MV-4-11 (cell line): ENCODE measurements around the gene TMBIM1.

Experiments used
- DNase-seq: peaks from one replicate; lab custom pipeline; 2025; lab: John Stamatoyannopoulos, UW

Gene TMBIM1, protein sequence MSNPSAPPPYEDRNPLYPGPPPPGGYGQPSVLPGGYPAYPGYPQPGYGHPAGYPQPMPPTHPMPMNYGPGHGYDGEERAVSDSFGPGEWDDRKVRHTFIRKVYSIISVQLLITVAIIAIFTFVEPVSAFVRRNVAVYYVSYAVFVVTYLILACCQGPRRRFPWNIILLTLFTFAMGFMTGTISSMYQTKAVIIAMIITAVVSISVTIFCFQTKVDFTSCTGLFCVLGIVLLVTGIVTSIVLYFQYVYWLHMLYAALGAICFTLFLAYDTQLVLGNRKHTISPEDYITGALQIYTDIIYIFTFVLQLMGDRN

DNA sequence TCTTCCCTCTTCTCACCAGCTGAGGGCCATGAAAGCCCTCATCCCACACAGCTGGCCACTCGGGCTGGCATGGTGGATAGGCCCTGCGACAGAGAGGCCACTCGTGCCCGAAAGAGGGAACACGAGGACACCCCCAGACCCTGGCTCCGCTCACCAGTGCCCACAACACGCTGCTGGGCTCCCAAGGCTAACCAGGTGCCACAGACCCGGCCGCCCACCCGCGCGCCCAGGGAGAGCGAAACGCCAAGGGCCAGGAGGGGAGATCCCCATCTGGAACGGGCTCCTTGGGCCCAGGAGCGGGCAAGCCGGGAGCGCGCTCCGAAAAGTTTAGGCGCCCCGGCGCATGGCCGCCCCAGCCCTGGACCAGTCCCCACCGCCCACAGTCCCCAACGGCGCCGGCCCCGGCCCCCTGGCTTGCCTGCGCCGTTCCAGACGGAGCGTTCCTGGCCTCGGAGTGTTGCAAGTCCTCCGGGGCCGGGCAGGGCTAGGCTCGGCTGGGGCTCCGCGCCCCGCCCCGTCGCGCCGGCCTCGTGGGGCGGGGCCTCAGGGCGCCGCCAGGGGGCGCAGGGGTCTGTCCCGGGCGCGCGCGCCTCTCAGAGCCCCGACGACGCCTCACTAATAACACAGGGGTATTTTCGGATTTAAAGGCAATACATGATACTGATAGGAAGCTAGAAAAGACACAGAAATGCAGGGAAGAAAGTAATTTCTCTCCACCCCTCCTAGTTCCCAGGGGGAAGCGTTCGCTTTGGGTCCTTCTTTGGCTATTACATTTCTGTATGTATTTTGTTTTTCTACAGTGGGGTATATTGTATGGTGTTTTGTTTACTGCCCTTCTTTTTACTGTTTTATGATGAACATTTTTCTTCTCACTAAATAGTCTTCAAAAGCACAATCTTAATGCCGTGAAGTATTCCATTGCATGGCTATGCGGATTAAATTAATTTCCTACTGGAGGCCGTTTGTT is at the start of gene TMBIM1:
TSS of gene TMBIM1 (minus strand) at position 456 of the 967 bp plus-strand sequence. CDS start 10,362 bp downstream, outside the sequence.
- peak; percentile 51 for DNase-seq

DNA sequence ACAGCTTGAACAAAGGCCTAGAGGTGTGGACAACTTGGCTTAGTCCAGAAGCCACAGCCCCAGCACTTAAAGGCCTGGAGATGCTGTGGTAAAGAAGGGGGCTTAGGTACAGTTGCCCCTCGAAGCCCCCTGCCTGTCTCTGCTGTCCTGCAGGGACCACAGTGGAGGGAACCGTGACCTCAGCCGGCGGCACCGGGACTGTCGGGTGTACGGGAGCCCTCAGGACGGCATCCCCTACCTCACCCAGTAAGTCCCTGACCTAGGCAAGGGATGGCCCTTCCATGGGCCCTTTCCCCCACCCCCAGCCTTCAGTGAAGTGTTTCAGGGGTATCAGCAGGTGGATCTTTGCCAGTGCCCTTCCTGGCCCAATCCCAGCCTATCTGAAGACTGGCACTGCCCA is 49.1 kb upstream of the TMBIM1 start:
- DNase-seq = no peak

DNA sequence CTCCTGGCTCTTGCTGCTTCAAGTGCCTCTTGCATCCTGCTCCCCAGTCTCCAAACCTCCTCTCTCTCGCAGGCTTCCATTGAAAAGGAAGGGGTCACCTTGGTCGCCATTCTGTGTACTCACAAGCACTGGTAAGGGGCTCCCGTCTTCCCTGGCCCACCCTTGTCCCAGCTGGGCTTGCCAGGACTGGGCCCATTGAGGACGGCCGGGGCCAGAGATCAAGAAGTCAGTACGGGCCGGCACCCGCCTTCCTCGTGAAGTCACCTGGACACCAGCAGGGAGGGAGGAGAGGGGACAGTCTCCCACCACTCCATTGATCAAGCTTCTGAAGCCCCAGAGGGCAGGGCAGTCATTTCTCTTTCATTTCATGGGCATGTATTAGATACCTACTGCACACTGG is 48.4 kb upstream of the TMBIM1 start:
- DNase-seq = no peak

DNA sequence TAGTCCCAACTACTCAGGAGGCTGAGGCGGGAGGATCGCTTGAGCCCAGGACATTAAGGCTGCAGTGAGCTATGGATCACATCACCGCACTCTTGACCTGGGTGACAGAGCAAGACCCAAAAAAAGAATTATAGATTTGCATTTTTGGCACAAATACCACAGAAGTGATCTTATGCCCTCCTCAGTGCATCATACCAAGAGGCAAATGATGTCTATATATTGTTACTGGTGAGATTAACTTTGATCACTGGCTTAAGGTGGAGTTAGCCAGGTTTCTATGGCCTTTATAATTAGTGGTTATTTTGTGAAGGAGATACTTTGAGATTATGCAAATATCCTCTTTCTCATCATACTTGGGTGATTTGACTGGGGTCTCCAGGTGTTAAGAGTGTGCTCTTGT is 42.2 kb upstream of the TMBIM1 start:
- no peak for DNase-seq

DNA sequence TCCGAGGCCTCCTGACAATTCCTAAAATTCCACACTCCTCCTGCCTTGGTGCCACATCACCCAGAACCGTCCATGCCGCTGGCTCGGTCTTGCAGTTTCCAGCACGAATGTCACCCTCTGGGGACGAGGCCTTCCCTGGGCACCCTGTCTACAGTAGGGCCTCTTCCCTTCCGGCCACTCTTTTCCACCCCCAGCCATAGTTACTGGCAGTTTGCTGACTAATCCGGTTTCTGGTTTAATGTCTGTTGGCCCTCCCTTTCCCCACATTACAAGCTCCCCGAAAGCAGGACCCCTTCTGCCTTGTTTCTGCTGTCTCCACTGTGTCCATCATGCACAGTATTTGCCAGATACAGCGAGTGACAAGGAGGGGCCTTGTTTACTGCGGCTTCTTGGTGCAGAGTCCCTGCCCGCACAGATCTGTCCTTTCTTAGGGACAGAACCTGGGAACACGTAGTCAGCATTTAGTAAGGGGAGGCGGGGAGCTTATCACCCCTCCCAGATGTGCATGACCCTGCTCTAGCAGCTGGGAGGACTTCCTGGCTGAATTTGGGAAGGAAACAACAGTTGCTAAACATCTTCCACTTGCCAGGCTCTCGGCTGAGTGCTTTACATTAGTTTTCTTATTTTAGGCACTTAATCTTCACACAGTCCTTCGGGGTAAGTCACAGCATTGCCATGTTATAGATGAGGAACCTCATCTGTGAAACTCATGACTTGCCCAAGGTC is 40.8 kb upstream of the TMBIM1 start:
- peak; percentile 96 for DNase-seq

DNA sequence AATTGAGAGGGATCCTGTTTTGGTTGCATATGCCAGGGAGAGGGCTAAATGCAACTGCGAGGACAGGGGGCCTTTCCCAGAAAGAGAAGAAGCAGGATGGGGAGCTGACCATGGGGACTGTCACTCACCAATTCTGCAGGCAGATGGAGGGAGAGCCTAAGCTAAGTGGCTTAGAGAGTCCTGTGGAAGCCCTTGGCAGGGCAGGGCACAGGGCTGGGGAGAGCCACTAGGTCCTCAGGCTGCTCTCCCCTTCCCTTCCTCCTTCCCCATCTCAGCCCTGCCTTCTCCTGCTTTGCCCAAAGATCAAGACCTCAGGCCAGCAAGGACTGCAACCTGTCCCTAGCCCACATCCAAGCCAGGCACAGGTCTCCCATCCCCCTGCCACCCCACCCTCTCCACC is 40.0 kb upstream of the TMBIM1 start:
- no peak for DNase-seq

DNA sequence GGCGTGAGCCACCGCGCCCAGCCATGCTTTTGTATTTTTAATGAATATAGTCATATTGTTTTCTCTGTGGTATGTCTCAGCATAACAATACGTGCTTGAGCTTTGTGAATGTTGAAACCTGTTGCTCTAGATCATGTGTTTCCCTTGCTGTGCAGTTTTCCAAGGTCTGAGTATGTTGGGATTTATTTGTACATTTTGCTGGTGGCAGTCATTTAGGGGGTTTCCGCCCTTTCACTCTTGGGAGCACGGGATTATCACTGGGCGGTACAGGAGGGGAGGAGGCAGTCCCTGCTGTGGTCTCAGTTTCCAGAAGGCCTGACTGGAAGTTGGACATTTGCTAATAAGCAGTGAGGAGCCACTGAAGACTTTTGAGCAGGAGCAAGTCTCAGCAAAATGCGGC is 39.4 kb upstream of the TMBIM1 start:
- DNase-seq = no peak

DNA sequence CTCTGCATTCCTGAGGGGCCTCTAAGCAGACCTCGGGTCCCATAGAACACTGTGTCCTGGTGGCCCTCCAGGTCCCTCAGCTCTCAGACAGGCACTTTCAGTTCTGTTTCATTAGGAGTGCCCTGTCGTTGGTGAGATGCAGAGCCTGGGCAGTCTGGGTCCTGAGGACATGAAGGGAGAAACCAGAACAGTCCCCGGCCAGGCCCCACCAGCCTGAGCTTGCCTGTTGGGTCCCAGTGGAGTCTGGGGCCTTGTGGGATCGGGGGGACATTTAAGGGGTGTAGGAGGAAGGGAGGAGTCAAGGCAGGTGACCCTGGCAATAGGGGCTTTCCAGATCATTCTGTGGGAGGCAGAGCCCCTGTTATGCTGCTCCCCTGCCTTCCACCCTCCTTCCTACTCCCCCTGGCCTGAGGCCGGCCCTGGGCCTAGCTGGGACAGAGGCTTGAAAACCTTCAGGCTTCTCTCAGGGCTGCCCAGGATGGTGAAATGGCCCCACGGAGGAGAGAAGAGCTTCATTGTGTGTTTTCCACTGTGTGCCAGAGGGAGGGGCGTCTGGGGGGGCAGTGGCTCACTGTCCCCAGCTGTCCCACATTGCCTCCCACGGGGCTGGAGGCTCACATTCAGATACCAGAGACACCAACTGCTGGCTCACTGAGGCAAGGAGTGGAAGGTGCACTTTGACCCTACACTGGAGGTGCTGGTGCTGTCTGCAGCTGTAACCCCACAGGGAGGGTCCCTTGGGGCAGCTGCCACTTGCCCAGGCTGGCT is 37.7 kb upstream of the TMBIM1 start:
- DNase-seq = no peak

DNA sequence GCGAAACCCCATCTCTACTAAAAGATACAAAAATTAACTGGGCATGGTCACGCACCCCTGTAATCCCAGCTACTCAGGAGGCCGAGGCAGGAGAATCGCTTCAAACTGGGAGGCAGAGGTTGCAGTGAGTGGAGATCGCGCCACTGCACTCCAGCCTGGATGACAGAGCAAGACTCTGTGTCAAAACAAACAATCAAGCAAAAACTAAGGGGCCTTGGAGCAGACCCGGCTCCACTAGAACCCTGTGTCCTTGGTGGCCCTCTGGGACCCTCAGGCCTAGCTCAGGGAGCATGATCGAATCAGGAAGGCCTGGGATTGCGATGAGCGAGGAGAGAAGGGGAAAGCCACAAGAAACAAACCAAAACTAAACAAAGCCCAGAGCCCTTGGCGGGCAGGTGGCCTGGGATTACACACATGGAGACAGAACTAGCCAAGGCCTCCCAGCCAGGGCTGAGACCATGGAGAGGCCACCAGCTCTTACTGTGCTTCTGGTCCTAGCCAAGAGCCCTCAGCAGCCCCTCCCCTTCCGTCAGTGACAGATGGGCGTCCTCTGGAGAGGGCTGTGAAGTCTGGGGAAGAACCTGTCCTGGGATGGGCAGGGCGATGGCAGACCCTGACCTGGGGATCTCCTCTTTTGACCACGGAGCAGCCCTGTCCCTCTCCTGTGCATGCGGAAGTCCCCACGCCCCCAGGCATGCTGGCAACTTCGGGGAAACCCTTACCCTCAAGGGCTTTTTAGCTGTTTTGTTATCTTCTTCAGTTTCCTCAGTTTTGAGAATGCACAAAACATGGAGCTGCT is 36.9 kb upstream of the TMBIM1 start:
- no peak for DNase-seq

DNA sequence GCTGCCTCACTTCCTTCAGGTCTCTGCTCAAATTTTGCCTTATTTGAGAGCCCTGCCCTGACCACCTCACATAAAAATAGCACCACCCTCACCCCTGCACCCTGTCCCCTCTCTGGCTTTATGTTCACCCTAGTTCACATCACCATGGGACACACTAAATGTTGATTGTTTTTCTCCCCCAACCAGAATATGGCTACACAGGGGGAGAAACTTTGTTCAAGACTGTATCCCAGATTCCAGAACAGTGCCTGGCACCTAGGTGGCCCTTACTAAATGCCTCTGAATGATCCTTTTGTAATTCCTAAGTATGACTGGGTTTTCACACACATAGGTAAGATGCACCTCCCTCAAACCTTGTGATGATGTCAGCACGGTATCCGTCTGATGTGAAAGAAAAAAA is 36.0 kb upstream of the TMBIM1 start:
- no peak for DNase-seq

DNA sequence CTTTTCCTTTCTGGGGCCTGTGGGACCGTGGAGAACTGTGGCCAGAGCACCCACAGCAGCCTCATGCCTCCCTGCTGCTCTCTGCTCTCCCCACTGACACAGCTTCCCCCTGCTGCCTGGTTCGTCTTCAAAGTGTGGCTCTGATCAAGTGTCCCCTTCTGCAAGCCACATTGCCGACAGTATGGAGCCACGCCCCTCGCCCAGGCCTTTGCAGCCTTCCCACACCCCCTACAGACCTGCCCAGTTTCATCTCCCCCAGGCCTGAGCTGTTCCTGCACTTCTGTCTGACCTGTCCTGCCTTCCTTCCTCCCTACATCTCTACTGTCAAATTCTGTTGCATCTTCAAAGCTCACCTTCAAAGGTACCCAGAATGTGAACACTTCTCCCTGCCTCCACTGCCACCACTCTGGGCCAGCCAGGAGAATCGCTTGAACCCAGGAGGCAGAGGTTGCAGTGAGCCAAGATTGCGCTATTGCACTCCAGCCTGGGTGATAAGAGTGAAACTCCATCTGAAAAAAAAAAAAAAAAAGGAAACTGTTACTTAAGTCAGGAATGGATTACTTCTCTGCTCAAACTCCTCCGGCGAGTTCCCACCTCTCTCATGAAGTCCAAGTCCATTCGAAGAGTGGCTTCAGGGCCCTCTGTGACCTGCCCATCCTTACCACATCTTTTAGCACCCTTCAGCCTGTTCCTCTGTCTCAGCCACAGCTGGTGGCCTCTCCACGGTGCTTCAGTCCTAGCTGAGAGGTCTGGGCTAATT is 35.3 kb upstream of the TMBIM1 start:
- peak; percentile 58 for DNase-seq

DNA sequence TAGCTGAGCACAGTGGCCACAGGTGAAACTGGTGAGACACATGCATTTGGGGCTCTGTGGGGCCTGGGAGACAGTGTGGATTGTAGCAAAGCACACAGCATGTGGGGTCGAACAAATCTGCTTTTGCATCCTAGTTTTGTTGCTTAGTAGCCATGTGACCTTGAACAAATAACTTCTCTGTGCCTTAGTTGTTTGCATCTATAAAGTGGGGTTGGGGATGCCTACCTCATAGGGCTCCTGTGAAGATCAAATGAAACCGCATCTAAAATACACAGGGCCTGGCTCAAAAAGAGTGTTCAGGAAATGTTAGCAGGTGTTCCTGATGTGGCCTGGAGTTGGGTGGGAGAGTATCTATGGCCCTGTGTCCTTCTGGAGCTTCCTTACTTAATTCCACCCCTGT is 34.0 kb upstream of the TMBIM1 start:
- DNase-seq = no peak

DNA sequence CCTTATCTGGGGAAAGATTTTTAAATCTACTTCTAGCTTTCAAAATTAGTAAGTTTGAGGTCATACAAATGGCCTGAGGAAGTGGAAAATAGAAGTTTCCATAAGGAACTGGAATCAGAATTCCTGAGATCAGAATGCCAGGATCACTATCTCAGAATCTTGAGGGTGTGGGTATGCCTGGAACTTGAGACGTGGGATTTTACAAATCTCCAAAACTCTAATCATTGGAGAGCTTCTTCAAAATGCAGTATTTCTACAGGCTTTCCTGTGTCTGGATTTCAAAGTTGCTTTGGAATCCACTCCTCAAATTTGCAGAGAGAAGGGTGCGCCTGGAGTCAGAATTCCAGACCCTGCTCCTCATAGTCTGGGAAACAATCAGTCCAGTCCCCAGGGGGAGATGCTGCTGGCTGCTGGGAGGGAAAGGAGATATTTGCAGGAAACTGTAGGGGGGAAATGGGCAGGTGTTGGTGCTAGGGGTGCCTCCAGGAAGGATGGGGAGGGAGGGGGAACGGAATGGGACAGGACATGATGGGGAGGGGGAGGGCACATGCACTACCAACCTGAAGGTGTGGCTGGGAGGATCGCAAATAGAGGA is 33.4 kb upstream of the TMBIM1 start:
- DNase-seq = no peak

DNA sequence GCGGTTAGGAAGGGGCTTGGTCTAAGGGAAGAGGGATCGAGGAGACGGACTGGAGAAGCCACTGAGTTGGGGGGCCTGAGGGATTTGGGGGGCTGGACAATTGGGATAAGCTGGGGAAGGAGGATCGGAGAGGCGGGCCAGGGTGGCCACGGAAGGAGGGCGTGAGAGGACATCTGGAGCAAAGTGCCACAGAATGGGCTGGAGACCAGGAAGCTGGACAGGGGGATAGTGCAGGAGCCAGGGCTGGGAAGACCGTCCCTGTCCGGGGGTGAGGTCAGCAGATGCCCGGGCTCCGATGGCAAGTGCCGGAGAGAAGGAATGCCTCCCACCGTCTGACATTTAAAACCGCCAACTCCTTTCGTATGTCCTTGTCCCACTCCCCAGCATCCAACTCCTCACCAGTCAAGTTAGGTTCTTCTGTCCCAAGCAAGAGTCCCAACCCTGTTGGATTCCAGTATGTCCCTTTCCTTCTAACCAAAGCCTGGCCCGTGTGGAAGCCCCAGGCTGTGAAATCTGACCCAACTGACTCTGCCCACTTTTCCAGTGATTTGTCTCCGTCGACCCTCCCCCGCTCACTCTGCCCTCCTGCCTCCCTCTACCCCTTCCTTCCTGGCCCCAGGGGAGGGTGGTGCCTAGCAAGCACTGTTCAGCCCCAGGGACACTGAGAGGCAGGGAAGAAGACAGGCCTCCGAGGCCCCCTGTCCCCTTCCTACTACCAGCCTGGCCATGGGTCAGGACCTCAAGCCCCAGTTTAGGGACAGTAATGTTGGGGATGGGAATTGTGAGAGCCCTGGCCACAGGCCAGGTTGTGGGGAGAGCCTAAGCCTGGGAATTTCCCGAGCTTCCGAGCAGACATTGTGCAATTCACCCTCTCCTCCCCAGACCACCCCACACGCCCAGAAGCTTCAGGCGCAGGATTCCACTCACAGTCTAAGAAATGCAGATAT is 31.5 kb upstream of the TMBIM1 start:
- no peak for DNase-seq

DNA sequence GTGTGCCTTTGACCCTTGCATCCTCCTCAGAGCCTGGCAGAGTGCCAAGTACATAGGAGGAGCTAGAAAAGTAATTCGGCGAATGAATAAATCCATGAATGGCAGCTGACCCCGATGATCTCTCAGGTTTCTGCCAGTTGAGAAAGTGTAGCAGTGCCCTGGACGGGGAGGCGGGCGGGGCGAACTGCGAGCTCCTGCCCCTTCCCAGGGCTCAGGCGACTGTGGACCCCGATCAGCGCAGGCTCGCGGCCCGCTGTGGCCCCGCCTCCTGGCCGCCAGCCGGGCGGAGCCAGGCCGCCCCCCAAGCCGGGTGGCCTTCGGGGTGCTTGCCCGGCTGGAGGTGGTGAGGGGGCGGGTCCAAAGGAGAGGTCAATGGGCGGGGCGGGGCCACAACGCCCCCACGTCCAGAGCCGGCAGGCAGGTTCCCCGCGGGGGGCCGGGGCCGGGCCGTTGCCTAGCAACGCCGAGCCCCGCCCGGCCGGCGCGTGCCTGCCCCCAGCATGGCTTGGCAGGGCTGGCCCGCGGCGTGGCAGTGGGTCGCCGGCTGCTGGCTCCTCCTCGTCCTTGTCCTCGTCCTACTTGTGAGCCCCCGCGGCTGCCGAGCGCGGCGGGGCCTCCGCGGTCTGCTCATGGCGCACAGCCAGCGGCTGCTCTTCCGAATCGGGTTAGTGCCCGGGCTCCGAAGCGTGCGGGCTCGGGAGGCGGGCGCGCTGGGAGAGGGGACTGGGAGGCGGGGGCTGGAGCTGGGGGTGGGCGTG is 30.6 kb upstream of the TMBIM1 start:
- peak; percentile 62 for DNase-seq

DNA sequence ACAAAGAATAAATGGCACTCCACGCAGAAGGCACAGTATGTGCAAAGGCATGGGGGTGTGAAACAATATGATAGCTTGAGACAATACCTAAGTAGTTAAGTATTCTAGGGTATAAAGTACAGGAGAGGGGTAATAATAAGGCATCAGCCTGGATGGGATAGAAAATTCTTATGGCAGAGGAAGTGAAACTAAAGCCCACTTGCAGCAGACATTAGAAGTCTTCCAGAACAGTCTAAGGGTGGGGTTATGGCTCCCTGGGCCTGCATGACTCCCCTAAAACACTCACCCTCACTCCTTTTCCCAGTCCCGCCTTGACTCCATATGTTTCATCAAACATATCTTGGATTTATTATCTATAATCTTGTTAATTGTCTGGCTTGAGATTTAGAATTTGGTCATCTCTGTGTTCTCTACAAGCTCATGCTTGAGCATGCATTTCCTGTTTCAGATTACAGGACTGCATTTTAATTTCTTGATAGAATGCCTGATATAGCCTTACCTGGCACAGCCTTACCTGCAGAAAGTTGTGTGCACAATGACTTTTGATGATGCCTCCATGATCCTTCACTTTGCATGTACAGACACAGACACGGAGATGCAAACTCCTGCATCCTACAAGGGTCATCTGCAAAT is 28.5 kb upstream of the TMBIM1 start:
- peak; percentile 51 for DNase-seq

DNA sequence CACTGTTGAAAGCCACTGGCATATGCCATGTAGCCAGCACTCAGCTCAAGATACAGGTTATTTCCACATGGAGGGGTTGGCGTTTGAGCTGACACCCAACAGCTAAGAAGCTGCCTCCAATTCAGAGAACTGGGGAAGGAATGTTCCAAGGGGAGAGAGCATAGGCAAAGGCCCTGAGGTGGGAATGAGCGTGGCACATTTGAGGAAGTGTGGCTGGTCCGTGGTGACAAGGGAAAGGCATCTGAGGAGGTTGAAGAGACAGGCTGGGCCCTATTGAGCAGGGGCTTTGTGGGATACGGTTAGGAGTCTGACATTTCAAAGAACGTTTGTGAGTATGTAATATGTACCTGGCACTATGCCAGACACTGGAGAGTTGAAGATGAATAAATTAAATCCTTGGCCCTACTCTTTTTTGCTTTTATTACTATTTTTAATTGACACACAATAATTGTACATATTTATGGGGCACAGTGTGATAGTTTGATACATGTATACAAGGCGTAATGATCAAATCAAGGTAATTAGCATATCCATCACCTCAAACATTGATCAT is 27.6 kb upstream of the TMBIM1 start:
- DNase-seq = peak; percentile 20
